Lower leg skin (tissue), 4 donors: ENCODE results near the gene SEPTIN11. TPM values are rescaled to one million over a fixed set of nuclear protein-coding genes. Genes with fewer than 3 reads are reported as not detected.

ENCODE experiments used
- DNase-seq, 2 donors: peaks; one replicate each; pipeline ENCODE4 v3.0.0-alpha.2; 2019; ENCODE audit warnings: low spot score in 2 of 2
- H3K4me3 ChIP-seq: fragments of 200-600 bp; sonication (generic); 2 replicates; pipeline ENCODE4 v1.5.1; 2017; ENCODE audit warnings: mild to moderate bottlenecking, low read depth; ENCODE audit not compliant: poor library complexity, severe bottlenecking
- POLR2A ChIP-seq, 2 donors: fragments of 450-650 bp; IDR thresholded peaks; one replicate each; pipeline ENCODE4 v1.6.1; 2016 to 2017; ENCODE audit warnings: antibody characterized with exemption in 2 of 2, mild to moderate bottlenecking in 1 of 2, moderate library complexity in 1 of 2
- WGBS, 2 donors: methylation state at CpG; one replicate each; pipeline ENCODE4 v1.1.5; 2018; 5-methylcytosine and 5-hydroxymethylcytosine counted together
- intact Hi-C: fragments of 100-400 bp; cut with DNase I; formaldehyde crosslinking; loops from one replicate; pipeline ENCODE4 v1.15.0; 2023; ENCODE audit warnings: low total_unique reads
- total RNA-seq, 4 donors: library from RNA; depleted of rRNA; stranded (reverse); fragments of >200 nt; gene quantifications; one replicate each; pipeline ENCODE4 v1.1.0, GENCODE V29; 2016
- TF ChIP-seq, protein P1 (sequence below), 3 donors: fragments of 450-650 bp; IDR thresholded peaks; one replicate each; pipeline ENCODE4 v1.5.1; 2016; ENCODE audit warnings: antibody characterized with exemption in 3 of 3, mild to moderate bottlenecking in 3 of 3, moderate library complexity in 2 of 3

SEPTIN11 gene
- total RNA-seq, 4 donors from 2014 or later: 38.2 to 104 (median 44.9) TPM

GRCh38 chr4:76920715-76921114, 28.8 kb upstream of the SEPTIN11 start:
- H3K4me3 ChIP-seq: no peak overlapping the region
- DNase-seq: no peak
- intact Hi-C loops: no loop called here
- no peak for TF ChIP-seq POLR2A (IDR thresholded peaks at IDR 0.05)
- TF ChIP-seq, protein P1, sequence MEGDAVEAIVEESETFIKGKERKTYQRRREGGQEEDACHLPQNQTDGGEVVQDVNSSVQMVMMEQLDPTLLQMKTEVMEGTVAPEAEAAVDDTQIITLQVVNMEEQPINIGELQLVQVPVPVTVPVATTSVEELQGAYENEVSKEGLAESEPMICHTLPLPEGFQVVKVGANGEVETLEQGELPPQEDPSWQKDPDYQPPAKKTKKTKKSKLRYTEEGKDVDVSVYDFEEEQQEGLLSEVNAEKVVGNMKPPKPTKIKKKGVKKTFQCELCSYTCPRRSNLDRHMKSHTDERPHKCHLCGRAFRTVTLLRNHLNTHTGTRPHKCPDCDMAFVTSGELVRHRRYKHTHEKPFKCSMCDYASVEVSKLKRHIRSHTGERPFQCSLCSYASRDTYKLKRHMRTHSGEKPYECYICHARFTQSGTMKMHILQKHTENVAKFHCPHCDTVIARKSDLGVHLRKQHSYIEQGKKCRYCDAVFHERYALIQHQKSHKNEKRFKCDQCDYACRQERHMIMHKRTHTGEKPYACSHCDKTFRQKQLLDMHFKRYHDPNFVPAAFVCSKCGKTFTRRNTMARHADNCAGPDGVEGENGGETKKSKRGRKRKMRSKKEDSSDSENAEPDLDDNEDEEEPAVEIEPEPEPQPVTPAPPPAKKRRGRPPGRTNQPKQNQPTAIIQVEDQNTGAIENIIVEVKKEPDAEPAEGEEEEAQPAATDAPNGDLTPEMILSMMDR (IDR thresholded peaks at IDR 0.05): no peak

DNA sequence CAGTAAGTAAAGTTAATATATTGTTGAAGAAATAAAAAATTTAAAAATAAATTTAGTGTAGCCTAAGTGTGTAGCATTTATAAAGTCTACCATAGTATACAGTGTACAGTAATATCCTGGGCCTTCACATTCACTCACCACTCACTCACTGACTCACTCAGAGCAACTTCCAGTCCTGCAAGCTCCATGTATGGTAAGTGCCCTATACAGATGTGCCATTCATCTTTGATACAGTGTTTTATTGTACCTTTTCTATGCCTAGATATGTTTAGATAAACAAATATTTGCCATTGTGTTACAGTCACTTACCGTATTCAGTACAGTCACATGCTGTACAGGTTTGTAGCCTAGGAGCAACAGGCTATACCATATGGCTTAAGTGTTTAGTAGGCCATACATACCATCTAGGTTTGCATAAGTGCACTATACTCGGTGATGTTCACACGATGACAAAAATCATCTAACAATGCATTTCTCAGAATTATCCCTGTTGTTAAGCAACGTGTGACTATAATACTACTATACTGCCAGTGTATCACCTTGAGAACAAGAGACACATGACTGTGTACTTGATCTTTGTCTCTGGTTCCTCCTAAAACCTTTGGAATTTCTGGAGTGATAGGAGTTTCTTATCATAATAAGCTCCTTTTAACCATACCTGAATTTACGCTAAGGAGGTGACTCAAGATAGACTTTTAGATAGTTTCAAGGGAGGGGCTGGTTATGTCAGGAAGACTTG, 25.8 kb upstream of the SEPTIN11 start:
- H3K4me3 ChIP-seq: no peak overlapping the region
- TF ChIP-seq POLR2A (IDR thresholded peaks at IDR 0.05): no peak
- TF ChIP-seq, protein P1 (IDR thresholded peaks at IDR 0.05): no peak
- intact Hi-C loops: no loop called here
- DNase-seq: no peak
- 82 to 86% methylated on average over 5 of the region's 5 CpGs for WGBS, 2 donors

GRCh38 chr4:76926841-76927240, 22.7 kb upstream of the SEPTIN11 start:
- H3K4me3 ChIP-seq: no peak overlapping the region
- intact Hi-C loops: no loop called here
- WGBS, 2 donors: 94 to 98% methylated on average over 6 of the region's 6 CpGs
- TF ChIP-seq, protein P1 (IDR thresholded peaks at IDR 0.05): no peak
- no peak for TF ChIP-seq POLR2A (IDR thresholded peaks at IDR 0.05)
- no peak for DNase-seq

DNA sequence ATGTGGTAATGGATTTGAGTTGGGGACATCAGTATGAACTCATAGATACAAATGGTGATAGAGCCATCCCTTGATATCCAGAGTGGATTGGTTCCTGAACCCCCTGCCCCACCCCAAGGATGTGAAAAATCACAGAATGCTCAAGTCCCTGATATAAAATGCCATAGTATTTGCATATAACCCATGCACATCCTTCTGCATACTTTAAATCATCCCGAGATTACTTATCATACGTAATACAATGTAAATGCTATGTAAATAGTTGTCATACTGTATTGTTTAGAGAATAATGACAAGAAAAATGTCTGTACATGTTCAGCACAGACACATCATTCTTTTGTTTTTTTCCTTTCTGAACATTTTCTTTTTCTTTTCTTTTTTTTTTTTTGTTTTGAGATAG, 18.9 kb upstream of the SEPTIN11 start:
- DNase-seq: no peak
- no peak for TF ChIP-seq POLR2A (IDR thresholded peaks at IDR 0.05)
- TF ChIP-seq, protein P1 (IDR thresholded peaks at IDR 0.05): no peak
- no peak overlapping the region for H3K4me3 ChIP-seq
- 70 to 87% methylated on average over 2 of the region's 2 CpGs for WGBS, 2 donors
- intact Hi-C loops: no loop called here

- TF ChIP-seq, protein P1 (IDR thresholded peaks at IDR 0.05): no peak
- no peak for TF ChIP-seq POLR2A (IDR thresholded peaks at IDR 0.05)
- intact Hi-C loops: no loop called here
- DNase-seq: no peak
- H3K4me3 ChIP-seq: no peak overlapping the region
Measured at GRCh38 chr4:76931087-76931486, 18.5 kb upstream of the SEPTIN11 start.
